ENCODE results near the gene ACAN.

The ACAN gene

GRCh38 chr15:88803241-88803919, at the start of gene ACAN:
Gene ACAN (plus strand): TSS chr15:88803436. CDS start chr15:88836207, 32,771 bp downstream.
- no peak for FAIRE-seq

GRCh38 chr15:88756521-88756920, 46.7 kb upstream of the ACAN start:
- no peak for FAIRE-seq

DNA sequence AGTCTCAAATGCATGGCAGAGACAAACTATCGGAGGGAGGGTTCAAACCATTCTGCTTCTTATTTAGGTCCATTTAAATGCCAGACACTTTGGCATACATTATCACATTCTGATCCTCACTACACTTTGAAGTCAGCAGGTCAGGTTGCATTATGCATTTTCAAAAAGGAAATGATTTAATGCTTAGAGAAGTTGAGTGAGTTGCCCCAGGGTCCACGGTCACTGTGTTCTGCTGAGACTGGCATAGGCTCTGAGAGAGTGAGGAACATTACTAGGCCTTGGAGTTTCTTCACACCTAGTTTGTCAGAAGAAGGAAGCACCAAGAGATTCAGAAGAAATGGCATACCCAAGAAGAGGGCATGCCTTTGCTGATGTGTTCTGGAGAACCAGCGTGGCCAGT, 46.3 kb upstream of the ACAN start:
- FAIRE-seq = no peak

DNA sequence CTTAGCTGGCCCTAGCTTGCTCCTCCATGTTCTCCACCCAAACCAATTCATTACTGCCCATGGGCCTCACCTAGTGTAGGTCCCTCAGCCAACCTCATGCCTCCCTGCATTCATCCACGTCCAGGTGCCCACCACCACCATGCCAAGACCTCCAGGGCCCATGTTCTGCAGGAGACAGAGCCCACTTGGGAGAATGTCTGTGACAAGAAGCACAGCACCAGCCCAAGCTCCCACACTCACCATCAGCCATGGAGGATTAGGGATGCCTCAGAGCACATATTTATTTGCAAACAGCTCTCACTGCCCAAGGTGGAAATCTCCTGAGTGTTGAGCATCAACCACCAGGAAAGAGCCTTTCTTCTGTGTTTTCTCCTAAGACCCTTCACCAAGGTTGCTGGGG, 43.4 kb upstream of the ACAN start:
- FAIRE-seq = no peak

DNA sequence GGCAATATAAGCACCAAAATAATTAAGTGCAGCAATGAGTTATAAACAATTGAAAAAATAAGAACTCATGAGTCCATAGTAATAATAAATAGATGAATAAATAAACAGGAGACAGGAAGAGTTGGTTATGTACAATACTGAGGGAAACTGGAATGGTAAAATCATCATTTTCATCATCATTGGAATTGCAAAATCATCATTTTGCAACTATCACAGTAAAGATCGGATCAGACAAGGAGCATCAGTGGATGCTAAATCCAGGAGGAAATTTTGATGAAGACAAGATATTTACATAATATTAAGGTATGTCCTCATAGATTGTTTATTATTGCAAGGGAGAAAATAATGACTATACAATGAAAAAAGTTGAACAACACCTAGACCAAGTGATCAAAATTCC, 38.8 kb upstream of the ACAN start:
- FAIRE-seq = no peak

- no peak for FAIRE-seq
These were observed 38.0 kb upstream of the ACAN start for GRCh38 chr15:88765212-88765611.

DNA sequence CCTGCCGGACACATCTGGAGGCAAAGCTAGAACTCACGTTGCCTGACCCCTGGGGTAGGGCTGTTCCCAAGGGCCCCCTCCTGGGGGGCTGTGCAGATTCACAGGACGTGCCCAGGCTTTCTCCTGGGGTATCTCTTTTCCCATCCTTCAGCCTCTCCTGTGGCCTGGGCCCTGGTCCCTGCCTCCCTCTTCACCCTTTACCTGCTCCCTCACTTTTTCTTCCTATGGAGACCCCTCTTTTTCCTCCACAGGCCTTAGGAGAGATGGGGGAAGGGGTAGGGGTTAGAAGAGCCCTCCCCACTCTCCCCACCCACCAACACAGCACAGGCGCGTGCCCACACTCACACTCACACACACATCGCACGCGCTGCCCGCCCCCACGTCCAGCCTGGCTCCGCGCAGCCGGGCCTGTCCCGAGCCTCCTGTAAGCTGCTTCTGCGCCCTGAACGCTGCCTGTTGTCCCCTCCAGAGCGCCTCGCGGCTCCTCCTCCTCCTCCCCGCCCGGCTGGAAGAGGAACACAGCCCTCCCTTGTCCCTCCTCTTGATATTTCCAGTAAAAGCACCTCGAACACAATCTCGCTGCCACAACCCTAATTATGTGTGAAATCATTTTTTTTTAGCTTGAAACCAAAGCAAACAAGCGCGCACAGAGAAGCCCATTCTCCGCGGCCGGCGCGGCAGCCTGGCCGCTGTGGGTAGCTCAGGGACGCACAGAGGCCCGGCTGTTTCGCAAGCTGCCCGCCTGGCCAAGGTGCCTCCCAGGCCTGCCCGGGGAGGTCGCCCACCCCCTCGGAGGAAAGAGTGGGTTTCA, 33.9 kb upstream of the ACAN start:
- FAIRE-seq = no peak

DNA sequence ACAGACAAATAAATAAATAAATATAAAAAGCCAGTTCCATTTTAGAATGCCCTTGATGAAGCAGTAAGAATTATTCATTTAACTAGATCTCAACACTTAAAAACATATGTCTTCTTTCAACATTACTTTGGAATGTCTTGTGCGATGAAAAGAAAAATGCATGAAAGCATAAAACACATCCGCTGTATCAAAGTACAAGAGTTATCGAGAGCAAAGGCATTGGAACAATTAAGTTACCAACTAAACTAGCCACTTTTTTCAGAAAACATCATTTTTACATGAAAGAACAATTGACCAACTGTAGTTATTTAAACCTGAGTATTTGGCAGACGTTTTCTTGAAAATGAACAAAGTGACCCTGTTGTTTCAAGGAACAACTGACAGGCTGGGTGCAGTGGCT, 27.5 kb upstream of the ACAN start:
- no peak for FAIRE-seq

- FAIRE-seq = no peak
These were observed 26.6 kb upstream of the ACAN start for GRCh38 chr15:88776646-88777045.

- FAIRE-seq = peak; percentile 68
These were observed 23.3 kb upstream of the ACAN start for GRCh38 chr15:88779944-88780343.

- FAIRE-seq = no peak
These were observed 20.8 kb upstream of the ACAN start for GRCh38 chr15:88782465-88782864.

- no peak for FAIRE-seq
These were observed 18.0 kb upstream of the ACAN start for GRCh38 chr15:88785217-88785616.

- no peak for FAIRE-seq
These were observed 15.2 kb upstream of the ACAN start for GRCh38 chr15:88788036-88788435.

GRCh38 chr15:88788816-88789215, 14.4 kb upstream of the ACAN start:
- FAIRE-seq = no peak

DNA sequence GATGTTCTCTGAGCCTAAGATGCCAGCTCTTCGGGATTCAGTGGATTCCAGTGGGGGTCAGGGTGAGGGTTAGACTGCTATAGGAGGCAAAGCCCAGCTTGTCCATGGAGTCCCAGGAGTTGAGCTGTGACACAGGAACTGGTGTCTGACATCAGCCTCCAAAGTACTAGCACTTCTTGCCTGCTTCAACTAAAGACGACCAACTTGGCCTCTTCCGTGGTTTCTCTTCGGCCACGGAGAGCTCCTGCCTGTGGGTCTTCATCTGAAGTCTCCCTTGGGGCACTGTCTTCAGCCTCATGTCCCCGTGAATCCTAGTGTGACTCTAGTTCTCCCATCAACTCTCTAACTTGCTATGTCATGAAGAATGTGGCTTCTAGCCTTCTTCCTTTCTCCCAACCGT, 12.8 kb upstream of the ACAN start:
- no peak for FAIRE-seq

DNA sequence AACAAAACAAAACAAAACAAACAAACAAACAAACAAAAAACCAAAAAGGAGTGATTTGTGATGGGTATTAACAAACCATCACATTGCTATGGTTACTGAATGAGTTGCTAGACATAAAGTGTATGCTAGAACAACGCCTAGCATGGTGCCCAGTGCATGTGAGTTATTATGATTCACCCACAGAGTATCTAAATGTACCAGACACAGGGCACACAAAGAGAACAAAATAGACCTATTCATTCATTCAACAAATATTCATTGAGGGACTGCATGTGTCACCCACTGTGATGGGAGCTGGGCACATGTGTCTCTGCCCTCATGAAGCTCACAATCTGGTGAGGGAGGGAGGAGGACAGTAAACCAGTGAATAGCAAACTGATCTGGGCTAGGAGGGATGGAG, 11.6 kb upstream of the ACAN start:
- no peak for FAIRE-seq

GRCh38 chr15:88792342-88793282, 10.6 kb upstream of the ACAN start:
- no peak for FAIRE-seq

DNA sequence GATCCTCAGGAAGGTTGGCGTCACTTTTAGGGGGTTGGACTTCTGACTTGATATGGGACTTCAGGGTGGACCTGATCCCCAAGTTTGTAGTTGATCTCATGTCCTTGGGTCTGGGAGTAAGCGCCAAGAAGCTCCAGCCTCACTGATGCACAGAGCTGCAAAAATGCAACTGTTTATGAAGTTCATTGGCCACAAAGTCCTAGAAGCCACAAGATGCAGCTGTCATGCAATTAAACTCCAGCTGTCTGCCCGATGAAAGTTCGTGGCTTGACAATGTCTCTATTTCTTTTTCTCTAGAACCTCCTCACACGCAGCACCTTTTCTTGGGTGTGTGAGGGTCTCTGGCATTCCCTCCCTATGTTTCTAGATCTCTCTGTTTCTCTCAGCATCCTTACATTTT, 9.2 kb upstream of the ACAN start:
- FAIRE-seq = no peak

- FAIRE-seq = no peak
These were observed 5.4 kb upstream of the ACAN start for GRCh38 chr15:88797663-88798339.

- no peak for FAIRE-seq
These were observed 3.9 kb upstream of the ACAN start for GRCh38 chr15:88799341-88799740.

- FAIRE-seq = no peak
These were observed 3.2 kb upstream of the ACAN start for GRCh38 chr15:88800026-88800425.

GRCh38 chr15:88800738-88801137, 2.5 kb upstream of the ACAN start:
- FAIRE-seq = no peak
